ENCODE results near the gene N4BP2L1.
A peak's percentile ranks its signal among the peaks of the same experiment; 100 is the strongest.

The N4BP2L1 gene

DNA sequence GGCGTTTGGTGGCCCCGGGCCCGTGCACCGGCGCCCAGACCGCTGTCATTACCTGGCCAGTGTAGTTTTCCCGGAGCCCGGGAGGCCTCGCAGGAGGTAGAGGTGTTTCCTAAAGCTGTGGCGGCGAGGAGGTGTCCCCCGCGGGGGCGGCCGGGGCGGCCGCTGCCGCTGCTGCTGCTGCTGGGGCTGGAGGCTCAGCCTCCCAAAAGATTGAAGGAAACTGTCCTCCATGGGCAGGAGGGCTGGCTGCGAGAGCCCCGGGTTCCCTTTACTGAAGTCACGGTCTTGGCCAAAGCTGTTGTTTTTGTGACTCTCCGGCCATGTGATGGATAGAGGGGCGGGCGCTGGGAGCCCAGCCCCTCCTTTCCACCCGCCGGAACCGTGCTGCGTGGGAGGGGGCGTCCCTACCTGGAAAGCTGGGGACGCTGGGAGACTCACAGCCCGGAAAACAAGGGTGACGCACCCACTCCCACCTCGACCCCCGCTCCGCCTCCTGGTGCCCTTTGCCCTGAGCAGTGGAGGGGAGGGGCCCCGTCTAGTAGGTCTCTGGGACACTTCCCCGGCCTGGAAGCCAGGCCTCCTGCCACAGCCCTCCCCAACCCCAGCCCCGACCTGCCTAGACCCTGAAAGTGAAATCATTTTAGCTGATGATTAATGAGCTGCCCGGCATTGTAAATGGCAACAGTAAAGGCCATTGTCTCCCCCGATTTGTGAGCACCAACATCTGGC is at the start of gene N4BP2L1:
TSS of gene N4BP2L1 (minus strand) at position 279 of the 729 bp plus-strand sequence. CDS start at position 231, 48 bp downstream.
- peaks cover 42% of the 10 kb centered on the region for H3K4me1 Mint-ChIP-seq
- no peaks in the 10 kb centered on the region for H3K27me3 Mint-ChIP-seq
- H3K27ac Mint-ChIP-seq: peak within 1 kb of the TSS; percentile 96
- peaks cover 12% of the 10 kb centered on the region for H3K36me3 Mint-ChIP-seq
- H3K9me3 Mint-ChIP-seq: no peaks in the 10 kb centered on the region
- H3K4me3 Mint-ChIP-seq: peak within 1 kb of the TSS; percentile 93

DNA sequence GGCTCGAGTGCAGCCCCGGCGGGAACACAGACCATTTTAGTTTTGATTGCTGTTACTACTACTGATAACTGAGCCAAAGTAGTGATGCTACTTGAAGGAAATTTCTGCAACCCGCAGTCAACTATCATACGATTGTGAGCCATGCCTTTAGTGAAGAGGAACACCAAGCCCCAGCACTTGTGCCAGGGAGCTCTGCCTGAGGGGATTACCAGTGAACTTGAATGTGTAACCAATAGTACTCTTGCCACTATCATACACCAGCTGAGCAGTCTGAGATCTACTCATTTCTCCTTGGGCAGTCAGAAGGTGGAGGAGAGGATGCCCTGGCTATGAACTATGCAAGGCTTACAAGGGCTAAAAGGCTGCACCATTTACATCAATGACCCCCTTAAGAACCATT is 49.0 kb upstream of the N4BP2L1 start:
- H3K27ac Mint-ChIP-seq: no peak overlapping the region
- peaks cover 11% of the 10 kb centered on the region for H3K36me3 Mint-ChIP-seq
- no peak overlapping the region for H3K4me3 Mint-ChIP-seq
- no peaks in the 10 kb centered on the region for H3K4me1 Mint-ChIP-seq
- no peaks in the 10 kb centered on the region for H3K27me3 Mint-ChIP-seq
- no peaks in the 10 kb centered on the region for H3K9me3 Mint-ChIP-seq

GRCh38 chr13:32476021-32476731 is 48.2 kb upstream of the N4BP2L1 start:
- H3K27ac Mint-ChIP-seq: no peak overlapping the region
- H3K4me1 Mint-ChIP-seq: no peaks in the 10 kb centered on the region
- no peaks in the 10 kb centered on the region for H3K27me3 Mint-ChIP-seq
- H3K9me3 Mint-ChIP-seq: no peaks in the 10 kb centered on the region
- no peak overlapping the region for H3K4me3 Mint-ChIP-seq
- H3K36me3 Mint-ChIP-seq: peaks cover 11% of the 10 kb centered on the region

GRCh38 chr13:32474999-32475792 is 47.3 kb upstream of the N4BP2L1 start:
- Mint-ChIP-seq H3K4me3 (no peak overlapping the region), H3K4me1 (no peaks in the 10 kb centered on the region), H3K27me3 (no peaks in the 10 kb centered on the region), H3K36me3 (peaks cover 11% of the 10 kb centered on the region), H3K9me3 (no peaks in the 10 kb centered on the region), H3K27ac (no peak overlapping the region)

DNA sequence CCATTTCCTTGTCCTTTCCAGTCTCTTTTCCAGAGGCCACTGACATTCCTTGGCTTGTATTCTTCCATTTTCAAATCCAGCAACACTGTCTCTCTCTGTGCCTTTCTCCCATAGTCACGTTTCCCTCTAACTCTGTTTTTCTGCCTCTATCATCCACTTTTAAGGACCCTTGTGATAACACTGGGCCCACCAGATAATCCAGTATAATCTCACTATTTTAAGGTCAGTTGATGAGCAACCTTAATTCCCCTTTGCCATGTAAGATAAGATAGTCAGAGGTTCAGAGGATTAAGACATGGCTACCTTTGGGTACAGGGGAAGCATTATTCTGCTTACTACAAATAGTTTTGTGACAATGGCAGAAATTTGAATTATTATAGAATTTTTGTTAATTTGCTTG is 45.7 kb upstream of the N4BP2L1 start:
- Mint-ChIP-seq H3K9me3 (no peaks in the 10 kb centered on the region), H3K27ac (no peak overlapping the region), H3K36me3 (peaks cover 11% of the 10 kb centered on the region), H3K4me3 (no peak overlapping the region), H3K27me3 (no peaks in the 10 kb centered on the region), H3K4me1 (no peaks in the 10 kb centered on the region)

DNA sequence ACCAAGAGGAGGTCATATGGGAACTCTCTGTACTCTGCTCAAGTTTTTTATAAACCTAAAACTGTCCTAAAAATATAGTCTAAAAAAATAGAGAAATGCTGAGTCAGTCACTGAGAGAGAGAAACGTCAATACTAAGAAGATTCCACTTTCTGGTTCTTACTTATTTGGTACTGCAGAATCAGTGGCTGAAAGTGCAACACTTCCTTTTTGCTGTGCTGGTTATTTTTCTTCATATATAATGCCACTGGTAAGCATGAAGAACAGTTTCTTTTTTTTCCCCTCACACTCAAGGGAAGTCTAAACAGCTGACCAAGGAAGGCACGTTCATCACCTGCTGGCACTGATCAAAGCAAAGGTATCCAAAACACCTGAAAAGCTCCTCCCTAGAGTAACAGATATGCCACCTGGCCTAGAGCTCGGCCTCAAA is 44.3 kb upstream of the N4BP2L1 start:
- Mint-ChIP-seq H3K36me3 (peaks cover 6% of the 10 kb centered on the region), H3K27ac (no peak overlapping the region), H3K27me3 (no peaks in the 10 kb centered on the region), H3K4me3 (no peak overlapping the region), H3K9me3 (no peaks in the 10 kb centered on the region), H3K4me1 (no peaks in the 10 kb centered on the region)

DNA sequence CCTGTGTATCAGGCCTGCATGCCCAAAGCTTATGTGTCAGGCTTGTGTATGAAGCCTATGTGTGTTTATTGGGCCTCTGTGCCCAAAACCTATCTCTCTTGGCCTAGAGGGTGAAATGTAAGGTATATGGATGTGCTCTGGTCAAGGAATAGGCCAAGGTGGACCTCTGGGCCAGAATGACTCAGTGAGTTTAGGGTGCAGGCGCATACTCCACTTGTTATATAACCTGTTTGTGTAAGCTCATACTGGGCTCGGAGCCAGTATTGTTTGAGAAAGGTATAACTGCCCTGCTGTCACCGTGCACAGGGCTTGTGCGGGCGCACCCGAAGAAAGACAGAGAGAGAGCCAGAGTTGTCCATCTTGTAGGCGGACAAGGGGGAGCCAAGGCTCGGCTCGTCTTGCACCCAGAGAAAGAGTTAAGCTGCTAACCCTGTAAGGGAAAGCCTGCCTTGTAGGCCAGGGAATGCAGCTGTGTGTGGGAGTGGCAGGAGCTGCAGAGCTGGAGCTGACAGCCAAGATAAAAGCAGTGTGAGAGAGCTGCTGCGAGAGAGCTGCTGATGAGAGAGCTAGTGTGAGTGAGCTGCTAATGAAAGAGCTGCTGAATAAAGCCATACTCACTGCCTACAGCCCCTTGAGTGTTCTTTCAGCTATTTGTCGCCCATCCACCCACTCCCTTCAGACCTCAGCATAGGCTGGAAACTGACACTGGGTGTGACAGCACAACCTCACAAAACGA is 43.4 kb upstream of the N4BP2L1 start:
- Mint-ChIP-seq H3K36me3 (peaks cover under 1% of the 10 kb centered on the region), H3K9me3 (no peaks in the 10 kb centered on the region), H3K4me1 (no peaks in the 10 kb centered on the region), H3K27me3 (no peaks in the 10 kb centered on the region), H3K4me3 (no peak overlapping the region), H3K27ac (no peak overlapping the region)

- H3K27ac Mint-ChIP-seq: no peak overlapping the region
- no peaks in the 10 kb centered on the region for H3K9me3 Mint-ChIP-seq
Measured at GRCh38 chr13:32468502-32469142, 40.7 kb upstream of the N4BP2L1 start.

DNA sequence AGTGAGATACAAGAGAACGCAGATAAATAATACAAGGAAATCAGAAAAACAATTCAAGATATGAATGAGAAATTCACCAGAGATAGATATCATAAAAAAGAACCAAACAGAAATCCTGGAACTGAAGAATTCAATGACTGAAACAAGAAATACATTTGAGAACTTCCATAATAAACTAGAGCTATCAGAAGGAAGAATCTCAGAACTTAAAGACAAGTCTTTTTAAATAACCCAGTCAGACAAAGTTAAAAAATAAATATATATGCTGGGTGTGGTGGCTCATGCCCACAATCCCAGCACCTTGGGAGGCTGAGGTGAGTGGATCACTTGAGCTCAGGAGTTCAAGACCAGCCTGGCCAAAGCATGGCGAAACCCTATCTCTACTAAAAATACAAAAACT is 28.7 kb upstream of the N4BP2L1 start:
- H3K4me1 Mint-ChIP-seq: no peaks in the 10 kb centered on the region
- H3K36me3 Mint-ChIP-seq: peaks cover 52% of the 10 kb centered on the region
- no peak overlapping the region for H3K27ac Mint-ChIP-seq
- no peak overlapping the region for H3K4me3 Mint-ChIP-seq
- no peaks in the 10 kb centered on the region for H3K27me3 Mint-ChIP-seq
- H3K9me3 Mint-ChIP-seq: peaks cover 15% of the 10 kb centered on the region

More at GRCh38 chr13:32468502-32469142, 40.7 kb upstream of the N4BP2L1 start:
- Mint-ChIP-seq H3K4me3 (no peak overlapping the region), H3K4me1 (no peaks in the 10 kb centered on the region), H3K36me3 (peaks cover 3% of the 10 kb centered on the region), H3K27me3 (no peaks in the 10 kb centered on the region)

DNA sequence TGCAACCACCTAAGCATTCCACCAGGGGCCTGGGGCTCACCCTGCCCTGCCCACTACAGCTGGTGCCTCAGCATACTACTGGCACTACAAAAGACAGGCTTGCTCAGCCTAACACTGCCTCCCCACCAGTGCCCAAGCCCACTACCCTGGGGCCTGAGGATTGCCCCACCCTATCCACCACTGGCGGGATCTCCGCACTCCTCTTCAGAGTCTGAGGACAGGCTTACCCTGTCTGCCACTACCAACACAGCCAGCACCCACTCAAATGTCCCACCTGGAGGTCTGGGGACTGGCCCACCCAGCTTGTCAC is 27.6 kb upstream of the N4BP2L1 start:
- Mint-ChIP-seq H3K4me1 (no peaks in the 10 kb centered on the region), H3K27ac (no peak overlapping the region), H3K36me3 (peaks cover 46% of the 10 kb centered on the region), H3K9me3 (peaks cover 15% of the 10 kb centered on the region), H3K4me3 (no peak overlapping the region), H3K27me3 (no peaks in the 10 kb centered on the region)

- peaks cover 15% of the 10 kb centered on the region for H3K9me3 Mint-ChIP-seq
- peaks cover 42% of the 10 kb centered on the region for H3K36me3 Mint-ChIP-seq
- no peaks in the 10 kb centered on the region for H3K4me1 Mint-ChIP-seq
- no peak overlapping the region for H3K27ac Mint-ChIP-seq
- no peak overlapping the region for H3K4me3 Mint-ChIP-seq
- no peaks in the 10 kb centered on the region for H3K27me3 Mint-ChIP-seq
Measured at GRCh38 chr13:32454886-32455593, 27.1 kb upstream of the N4BP2L1 start.

- Mint-ChIP-seq H3K4me3 (no peak overlapping the region), H3K36me3 (peaks cover 33% of the 10 kb centered on the region), H3K4me1 (no peaks in the 10 kb centered on the region), H3K27ac (no peak overlapping the region), H3K27me3 (no peaks in the 10 kb centered on the region), H3K9me3 (peaks cover 15% of the 10 kb centered on the region)
Measured at GRCh38 chr13:32453981-32454380, 26.1 kb upstream of the N4BP2L1 start.

GRCh38 chr13:32448972-32449371 is 21.0 kb upstream of the N4BP2L1 start:
- Mint-ChIP-seq H3K36me3 (peaks cover 7% of the 10 kb centered on the region), H3K4me3 (no peak overlapping the region), H3K9me3 (no peaks in the 10 kb centered on the region), H3K27ac (no peak overlapping the region), H3K4me1 (peaks cover 7% of the 10 kb centered on the region), H3K27me3 (no peaks in the 10 kb centered on the region)

- peak overlapping the region; percentile 60 for H3K27ac Mint-ChIP-seq
Measured at GRCh38 chr13:32447894-32448623, 20.1 kb upstream of the N4BP2L1 start.

More at GRCh38 chr13:32447894-32448623, 20.1 kb upstream of the N4BP2L1 start:
- Mint-ChIP-seq H3K36me3 (peaks cover 5% of the 10 kb centered on the region), H3K4me3 (no peak overlapping the region), H3K4me1 (peaks cover 8% of the 10 kb centered on the region), H3K9me3 (no peaks in the 10 kb centered on the region), H3K27me3 (no peaks in the 10 kb centered on the region)

Measured in activated naive CD4-positive, alpha-beta T cell treated with anti-CD3 and anti-CD28 coated beads, Interleukin-2, amount 50 U/mL, for 24 hours (primary cell).